Measurements from ENCODE around the gene FUT8.

The FUT8 gene

DNA sequence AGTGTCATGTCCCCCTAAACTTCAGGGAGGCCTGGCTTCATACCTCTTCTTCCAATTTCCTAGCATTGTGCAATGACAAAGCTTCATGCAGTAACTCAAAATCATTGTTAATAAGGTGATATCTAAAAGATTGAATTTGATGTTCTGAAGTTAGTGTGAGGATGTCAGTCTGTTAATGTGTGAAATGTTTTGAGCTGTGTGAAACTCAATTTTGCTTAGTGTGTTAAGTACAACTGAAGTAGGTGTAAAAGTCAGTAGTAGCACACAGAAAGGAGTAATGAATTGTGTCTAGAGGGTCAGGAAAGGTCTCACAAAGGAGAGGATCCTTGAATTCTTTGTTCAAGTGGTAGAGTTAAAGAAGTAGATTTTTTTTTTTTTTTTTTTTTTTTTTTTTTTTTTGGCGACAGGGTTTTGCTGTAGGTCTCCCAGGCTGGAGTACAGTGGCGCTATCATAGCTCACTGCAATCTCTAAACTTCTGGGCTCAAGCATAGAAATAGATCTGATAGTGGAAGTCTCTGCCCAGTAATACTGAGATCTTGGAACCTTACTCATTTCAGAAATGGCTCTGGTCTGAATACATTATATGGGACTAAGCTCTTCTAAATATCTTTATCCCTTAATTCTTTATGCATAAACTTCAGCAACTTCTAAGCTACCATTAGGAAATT, 63.9 kb downstream of the FUT8 start:
- DNase-seq (ENCODE audit: low read depth), result no peak
- TF ChIP-seq, protein P1, sequence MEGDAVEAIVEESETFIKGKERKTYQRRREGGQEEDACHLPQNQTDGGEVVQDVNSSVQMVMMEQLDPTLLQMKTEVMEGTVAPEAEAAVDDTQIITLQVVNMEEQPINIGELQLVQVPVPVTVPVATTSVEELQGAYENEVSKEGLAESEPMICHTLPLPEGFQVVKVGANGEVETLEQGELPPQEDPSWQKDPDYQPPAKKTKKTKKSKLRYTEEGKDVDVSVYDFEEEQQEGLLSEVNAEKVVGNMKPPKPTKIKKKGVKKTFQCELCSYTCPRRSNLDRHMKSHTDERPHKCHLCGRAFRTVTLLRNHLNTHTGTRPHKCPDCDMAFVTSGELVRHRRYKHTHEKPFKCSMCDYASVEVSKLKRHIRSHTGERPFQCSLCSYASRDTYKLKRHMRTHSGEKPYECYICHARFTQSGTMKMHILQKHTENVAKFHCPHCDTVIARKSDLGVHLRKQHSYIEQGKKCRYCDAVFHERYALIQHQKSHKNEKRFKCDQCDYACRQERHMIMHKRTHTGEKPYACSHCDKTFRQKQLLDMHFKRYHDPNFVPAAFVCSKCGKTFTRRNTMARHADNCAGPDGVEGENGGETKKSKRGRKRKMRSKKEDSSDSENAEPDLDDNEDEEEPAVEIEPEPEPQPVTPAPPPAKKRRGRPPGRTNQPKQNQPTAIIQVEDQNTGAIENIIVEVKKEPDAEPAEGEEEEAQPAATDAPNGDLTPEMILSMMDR (IDR thresholded peaks at IDR 0.05; ENCODE audit: insufficient read depth, low read depth, low read length, missing control alignments), result no peak
- no peak overlapping the region for H3K4me3 ChIP-seq (ENCODE audit: low read length)

DNA sequence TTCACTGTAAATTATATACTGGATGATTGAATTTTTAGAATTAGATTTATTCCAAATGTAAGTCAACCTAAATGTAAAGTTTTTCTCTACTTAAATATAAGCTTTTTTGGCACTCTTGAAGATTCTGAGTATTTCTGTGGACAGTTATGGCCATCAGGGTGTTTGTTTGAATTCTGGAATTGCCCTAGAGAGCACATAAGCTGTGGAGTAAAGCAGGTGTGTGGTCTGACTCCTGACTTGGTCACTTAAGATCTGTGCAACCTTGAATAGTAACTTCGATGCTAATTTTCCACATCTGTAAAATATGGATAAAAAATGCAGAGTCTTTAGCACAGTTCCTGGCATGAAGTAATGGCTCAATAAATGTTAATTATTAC, 64.4 kb downstream of the FUT8 start:
- TF ChIP-seq, protein P1 (IDR thresholded peaks at IDR 0.05; ENCODE audit: insufficient read depth, low read depth, low read length, missing control alignments), result no peak

DNA sequence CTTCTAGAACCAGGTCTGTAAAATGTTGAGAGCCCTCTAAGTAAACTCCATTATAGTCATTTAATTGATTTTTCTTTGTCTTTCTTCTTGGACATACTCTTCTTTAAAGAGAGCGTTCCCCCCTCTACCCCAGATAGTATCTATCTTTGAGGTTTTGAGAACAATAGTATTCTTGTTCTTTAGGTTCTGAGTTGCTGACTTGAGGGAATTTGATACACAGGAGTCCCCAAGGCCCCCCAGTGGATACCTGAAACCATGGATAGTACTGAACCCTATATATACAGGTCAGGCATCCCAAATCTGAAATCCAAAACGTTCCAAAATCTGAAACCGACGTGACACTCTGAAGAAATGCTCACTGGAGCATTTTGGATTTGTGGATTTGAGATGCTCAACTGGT, 65.5 kb downstream of the FUT8 start:
- no peak for DNase-seq (ENCODE audit: low read depth)
- TF ChIP-seq, protein P1 (IDR thresholded peaks at IDR 0.05; ENCODE audit: insufficient read depth, low read depth, low read length, missing control alignments), result no peak
- no peak overlapping the region for H3K4me3 ChIP-seq (ENCODE audit: low read length)

More for the DNA sequence above, 64.4 kb downstream of the FUT8 start:
- no peak for DNase-seq (ENCODE audit: low read depth)
- no peak overlapping the region for H3K4me3 ChIP-seq (ENCODE audit: low read length)

DNA sequence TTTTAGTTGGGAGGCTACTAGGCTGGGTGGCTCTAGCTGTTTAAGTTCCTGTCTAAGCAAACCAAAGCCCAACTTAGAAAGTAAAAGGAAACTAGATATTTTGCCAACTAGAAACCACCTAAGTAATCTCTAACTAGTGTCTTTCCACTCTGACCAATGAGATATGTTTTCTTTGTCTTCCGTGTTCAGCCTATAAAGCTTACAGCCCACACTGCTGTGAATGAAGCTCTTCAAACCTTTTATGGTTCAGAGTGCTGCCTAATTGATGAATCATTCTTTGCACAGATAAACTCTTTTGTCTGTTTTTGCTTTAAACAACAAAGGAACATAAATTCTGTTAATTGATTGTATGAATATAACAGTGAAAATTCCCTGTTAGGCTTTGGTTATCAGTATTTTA, 66.1 kb downstream of the FUT8 start:
- DNase-seq (ENCODE audit: low read depth), result peak; percentile 65
- TF ChIP-seq, protein P1 (IDR thresholded peaks at IDR 0.05; ENCODE audit: insufficient read depth, low read depth, low read length, missing control alignments), result no peak
- no peak overlapping the region for H3K4me3 ChIP-seq (ENCODE audit: low read length)

DNA sequence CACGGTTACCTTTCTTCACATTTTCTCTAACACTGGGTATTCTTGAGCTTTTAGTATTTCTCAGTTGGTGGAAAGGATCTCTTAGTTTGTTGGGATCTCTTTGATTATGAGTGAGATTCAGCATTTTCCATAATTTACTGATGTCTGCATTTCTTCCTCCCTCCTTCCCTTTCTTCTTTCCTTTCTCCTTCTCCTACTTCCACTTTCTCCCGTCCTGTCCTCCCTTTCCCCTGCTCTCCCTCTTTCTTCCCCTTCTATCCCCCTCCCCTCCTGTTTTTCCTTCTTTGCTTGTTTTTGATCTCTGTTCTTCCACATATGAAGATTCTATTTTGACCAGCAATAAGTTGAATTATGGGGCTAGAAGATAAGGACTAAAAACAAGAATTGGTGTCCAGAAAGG, 66.9 kb downstream of the FUT8 start:
- TF ChIP-seq, protein P1 (IDR thresholded peaks at IDR 0.05; ENCODE audit: insufficient read depth, low read depth, low read length, missing control alignments), result no peak
- no peak overlapping the region for H3K4me3 ChIP-seq (ENCODE audit: low read length)

DNA sequence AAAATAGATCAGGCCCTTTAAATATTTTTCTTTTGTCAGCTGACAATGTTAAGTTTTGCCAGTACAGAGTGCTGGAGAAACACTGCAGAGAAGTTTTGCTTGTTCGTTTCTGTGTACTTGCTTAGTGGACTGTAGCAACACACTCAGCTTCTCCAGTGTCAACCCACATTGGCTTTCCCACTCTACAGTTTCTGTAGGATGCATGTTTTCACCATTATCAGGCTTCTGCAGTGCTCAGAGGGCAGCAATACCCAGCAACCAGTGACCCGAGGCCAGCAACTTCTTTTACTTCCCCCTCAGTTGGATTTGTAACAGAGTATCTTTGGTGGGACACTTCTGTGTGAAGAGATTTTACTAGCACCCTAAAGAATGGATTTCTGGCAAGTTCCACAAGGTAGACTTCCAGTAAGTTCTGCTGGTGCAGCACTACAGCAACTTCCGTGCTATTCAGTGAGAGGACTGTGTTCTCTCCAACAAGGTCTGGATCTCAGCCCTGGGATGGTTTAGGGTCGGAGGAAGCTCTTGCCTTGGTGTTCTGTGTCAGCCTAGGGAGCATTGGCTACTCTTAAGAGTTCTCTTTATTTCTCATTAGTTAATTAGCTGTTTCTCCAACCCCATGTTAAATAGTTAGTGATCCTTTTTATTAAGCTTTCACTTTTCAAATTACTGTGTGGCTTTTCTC, 70.4 kb downstream of the FUT8 start:
- H3K4me3 ChIP-seq (ENCODE audit: low read length), result no peak overlapping the region
- TF ChIP-seq, protein P1 (IDR thresholded peaks at IDR 0.05; ENCODE audit: insufficient read depth, low read depth, low read length, missing control alignments), result no peak
- no peak for DNase-seq (ENCODE audit: low read depth)

More for the DNA sequence above, 66.9 kb downstream of the FUT8 start:
- DNase-seq (ENCODE audit: low read depth), result no peak

Measured in epithelial cell of esophagus (primary cell).